ENCODE data around the gene PLK5.
"Not testable (repeated sequence)": the region's sequence is repeated elsewhere in the genome, so short reads cannot be mapped to it uniquely, and the experiment has no call there.

Gene PLK5

DNA sequence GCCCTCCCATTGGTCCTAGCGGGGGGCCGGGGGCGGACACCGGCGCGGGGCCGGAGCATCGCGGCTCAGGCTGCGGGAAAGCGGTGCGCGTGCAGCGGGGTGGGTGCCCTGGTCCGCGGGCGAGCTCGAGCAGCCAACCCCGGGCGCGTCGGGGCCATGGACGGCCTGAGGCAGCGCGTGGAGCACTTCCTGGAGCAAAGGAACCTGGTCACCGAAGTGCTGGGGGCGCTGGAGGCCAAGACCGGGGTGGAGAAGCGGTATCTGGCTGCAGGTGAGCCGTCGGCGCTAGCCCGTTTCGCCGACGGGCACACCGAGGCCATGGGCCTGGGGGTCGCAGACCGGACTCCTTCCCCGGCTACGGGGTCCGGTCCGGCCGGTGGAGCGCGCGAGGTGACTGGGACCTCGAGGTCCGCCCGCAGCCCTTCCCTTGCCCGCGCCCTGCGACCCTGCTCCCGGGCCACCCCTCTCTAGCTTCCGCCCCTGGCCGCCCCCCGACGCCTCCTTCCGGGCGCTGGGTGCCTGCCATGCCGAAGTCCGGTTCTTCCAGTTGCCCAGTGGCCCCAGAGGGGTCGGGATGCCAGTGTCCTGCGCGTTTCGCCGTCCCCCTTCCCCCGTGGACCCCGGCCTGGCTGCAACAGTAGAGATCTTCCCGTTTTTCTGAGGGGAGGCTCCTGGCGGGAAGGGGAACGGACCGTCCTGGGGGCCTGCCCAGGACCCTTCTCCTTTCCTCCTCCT is 32.6 kb upstream of the PLK5 start, which contains the start of gene REEP6:
Gene REEP6, plus strand, starts transcription at position 68 of the 735 bp plus-strand sequence. Its CDS starts 89 bp downstream, at position 157.
- DNase-seq = peak; percentile 94

DNA sequence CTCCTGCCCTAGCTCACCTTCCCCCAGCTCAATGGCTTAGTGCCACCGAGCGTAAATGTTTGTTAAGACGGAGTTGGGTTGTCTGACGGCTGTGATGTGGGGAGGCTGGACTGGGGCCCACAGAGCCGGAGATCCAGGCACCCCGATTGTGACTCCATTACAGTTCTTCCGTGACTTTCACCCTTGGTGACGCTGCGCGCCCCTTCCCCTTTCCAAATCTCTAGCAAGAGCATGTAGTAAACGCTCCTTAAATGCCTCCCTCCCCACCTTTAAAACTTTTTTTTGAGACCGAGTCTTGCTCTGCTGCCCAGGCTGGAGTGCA is 32.1 kb upstream of the PLK5 start:
- DNase-seq = no peak

DNA sequence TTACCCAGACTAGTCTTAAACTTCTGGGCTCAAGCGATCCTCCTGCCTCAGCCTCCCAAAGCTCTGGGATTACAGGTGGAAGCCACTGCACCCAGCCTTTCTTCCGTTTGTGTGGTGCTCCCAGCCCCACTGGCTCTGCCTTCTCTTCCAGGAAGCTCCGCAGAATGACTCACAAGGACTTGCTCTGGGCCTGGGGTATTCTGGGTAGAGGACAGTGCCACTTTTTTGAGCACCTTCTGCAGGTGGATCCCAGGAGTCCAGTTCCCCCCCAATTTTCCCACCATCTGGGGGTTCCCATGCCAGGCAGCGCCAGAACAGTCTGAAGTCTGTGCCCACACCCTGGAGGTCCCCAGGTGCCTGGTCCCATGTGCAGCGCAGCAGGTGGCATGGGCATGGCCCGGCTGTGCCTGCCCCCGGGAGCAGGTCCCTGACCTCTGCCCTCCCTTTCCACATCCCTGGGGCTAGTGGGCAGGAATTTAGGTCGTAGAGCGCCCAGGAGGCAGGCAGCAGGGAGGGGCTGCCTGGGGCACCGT is 31.3 kb upstream of the PLK5 start:
- DNase-seq = no peak

DNA sequence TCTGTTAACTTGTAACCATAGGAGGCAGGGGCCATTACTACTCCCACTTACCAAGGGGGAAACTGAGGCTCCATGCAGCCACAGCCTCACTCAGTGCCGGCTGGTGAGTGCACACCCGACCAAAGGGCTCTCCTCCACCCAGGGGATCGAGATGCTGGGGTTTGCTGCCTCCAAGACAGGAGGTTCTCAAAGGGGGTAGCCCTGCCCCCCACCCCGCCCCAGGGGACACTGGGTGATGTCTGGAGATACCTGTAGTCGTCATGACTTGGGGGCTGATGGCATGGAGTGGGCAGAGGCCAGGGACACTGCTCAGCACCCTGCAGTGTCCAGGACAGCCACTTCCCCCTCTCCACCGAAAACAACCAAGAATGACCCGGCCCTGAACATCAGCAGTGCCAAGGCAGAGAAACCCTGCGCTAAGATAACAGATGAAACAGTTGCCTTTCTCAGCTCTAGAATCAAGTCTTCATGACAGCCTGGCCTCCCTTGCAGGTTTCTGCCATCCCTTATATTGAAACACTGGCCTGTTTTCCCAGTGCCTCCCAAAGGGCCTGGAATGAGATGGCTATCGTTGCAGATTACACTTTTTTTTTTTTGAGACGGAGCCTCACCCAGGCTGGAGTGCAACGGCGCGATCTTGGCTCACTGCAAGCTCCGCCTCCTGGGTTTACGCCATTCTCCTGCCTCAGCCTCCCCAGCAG is 29.6 kb upstream of the PLK5 start:
- no peak for DNase-seq

DNA sequence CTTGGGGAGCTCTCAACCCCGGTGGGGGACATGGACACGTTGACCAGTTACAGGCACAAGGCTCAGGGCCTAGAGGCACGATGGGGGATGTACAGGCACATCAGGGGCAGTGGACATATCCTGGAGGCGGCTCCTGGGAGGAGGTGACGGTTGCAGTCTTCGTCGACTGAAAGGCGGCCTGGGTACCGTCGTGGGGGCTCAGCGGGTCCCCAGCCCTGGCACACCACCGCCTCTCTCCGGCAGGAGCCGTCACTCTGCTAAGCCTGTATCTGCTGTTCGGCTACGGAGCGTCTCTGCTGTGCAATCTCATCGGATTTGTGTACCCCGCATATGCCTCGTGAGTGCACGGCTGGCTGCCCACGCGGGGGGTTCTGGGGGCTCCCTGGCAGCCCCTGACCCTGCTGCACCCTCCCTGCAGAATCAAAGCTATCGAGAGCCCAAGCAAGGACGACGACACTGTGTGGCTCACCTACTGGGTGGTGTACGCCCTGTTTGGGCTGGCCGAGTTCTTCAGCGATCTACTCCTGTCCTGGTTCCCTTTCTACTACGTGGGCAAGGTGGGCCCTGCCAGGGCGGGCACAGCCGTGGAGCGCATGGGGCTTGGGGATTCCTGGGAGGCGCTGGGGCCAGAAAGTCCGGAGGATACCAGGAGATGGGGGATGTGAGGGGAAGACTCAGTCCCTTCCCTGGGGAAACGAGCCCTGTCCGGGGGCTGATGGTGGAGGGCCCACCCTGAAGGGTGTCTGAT is 28.7 kb upstream of the PLK5 start:
- DNase-seq = no peak

DNA sequence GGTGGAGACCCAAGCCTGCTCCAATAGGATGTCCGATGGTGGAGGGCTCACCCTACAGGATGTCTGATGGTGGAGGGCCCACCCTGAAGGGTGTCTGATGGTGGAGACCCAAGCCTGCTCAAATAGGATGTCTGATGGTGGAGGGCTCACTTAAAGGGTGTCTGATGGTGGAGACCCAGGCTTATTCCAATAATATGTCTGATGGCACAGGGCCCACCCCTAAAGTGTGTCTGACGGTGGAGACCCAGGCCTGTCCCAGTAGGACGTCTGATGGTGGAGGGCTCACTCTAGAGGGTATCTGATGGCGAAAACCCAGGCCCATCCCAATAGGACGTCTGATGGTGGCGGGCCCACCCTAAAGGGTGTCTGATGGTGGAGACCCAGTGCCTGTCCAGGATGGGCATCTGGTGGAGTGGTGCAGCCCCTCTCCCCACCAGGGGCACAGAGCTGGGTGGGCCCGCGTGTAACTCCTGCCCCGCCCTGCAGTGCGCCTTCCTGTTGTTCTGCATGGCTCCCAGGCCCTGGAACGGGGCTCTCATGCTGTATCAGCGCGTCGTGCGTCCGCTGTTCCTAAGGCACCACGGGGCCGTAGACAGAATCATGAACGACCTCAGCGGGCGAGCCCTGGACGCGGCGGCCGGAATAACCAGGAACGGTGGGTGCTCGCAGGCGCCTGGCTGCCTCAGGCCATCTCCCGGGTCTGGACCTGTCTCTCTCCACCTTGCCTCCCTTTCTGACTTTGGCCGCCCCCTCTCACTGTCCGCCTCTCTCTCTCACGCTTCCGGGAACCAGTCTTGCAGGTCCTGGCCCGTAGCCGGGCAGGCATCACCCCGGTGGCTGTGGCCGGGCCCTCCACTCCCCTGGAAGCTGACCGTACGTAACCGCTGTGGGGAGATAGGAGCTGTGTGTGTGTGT is 27.8 kb upstream of the PLK5 start:
- no peak for DNase-seq

DNA sequence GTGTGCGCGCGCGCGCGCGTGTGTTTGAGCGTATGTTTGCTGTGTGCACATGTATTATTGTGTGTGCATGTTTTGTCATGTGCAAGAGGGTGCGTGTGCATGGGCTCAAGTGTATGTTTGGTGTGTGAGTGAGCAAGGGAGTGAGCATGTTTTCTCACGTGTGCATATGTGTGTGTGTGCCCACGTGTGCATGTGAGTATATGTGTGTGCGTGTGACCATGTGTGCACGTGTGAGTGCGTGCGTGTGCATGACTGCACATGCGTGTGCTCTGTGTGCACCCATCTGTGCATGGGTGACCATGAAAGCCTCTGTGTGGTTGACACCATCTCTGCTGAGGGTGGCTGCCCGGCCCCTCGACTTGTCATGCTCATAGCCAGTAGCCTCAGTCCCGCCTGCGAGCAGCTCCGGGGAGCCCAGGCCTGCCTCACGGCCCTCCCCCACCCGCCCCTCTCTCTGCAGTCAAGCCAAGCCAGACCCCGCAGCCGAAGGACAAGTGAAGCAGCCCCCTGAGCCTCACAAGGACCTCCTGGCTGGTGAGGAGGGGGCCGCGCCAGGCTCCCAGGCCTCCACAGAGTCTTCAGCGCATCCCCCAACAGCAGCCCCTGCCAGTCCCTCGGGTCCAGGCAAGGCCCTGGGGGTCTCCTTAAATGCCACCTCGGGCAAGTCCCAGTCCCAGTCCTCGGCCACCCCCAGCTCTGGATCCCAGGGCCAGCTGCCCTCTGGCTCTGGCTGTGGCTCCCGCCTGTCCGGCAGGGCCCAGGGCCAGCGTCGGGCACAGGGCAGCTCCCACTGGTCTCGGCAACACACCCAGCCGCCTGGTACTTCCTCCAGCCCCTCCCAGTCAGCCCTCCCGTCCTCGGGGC is 26.9 kb upstream of the PLK5 start:
- no peak for DNase-seq

DNA sequence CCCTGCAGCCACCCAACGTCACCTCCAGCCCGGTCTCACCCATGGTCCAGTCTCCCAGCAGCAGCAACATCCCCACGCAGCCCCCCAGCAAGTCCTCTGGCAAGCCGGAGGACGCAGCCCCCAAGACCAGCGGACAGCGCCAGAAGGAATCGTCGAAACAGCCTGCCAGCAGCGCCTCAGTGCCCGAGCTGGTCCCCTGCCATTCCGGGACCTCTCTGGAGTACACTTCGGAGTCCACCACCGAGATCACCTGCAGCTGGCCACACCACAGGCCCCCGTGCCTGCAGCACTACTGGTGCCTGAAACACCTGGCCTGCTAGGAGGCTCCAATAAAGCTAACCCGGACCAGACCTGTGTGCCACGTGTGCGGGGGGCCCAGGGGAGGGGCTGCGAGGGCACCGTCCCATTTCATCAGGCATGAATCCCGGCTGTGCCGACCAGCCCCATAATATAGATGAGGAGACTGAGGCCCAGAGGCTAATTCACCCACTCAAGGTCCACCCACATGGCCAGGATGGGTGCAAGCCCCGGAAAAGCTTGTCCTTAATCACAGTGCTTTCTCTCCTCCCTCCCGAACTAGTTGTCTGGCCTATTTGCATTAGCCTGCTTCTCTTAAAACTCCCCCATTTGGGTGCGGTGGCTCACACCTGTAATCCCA is 26.2 kb upstream of the PLK5 start:
- no peak for DNase-seq

DNA sequence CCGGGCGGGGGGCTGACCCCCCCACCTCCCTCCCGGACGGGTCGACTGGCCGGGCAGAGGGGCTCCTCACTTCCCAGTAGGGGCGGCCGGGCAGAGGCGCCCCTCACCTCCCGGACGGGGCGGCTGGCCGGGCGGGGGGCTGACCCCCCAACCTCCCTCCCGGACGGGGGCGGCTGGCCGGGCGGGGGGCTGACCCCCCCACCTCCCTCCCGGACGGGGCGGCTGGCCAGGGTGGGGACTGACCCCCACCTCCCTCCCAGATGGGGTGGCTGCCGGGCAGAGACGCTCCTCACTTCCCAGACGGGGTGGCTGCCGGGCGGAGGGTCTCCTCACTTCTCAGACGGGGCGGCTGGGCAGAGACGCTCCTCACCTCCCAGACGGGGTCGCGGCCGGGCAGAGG is 24.6 kb upstream of the PLK5 start:
- DNase-seq = not testable (repeated sequence)

DNA sequence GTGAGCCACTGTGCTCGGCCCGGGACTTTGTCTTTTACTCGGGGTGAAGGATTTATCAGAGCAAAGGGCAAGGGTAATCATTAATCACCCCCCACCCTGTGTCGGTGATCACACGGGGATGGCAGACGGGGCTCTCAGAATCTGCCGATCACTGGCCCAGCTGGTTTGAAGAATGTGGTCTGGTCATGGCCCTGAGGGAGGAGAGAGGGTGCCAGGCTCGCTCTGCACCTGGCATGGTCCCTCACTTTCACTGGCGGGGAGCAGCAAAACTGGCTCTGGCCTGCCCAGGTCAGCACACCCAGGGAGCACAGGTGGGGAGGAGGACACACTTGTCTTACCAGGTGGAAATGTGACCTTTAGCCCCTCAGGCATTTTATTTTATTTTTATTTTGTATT is 22.7 kb upstream of the PLK5 start:
- DNase-seq = no peak

DNA sequence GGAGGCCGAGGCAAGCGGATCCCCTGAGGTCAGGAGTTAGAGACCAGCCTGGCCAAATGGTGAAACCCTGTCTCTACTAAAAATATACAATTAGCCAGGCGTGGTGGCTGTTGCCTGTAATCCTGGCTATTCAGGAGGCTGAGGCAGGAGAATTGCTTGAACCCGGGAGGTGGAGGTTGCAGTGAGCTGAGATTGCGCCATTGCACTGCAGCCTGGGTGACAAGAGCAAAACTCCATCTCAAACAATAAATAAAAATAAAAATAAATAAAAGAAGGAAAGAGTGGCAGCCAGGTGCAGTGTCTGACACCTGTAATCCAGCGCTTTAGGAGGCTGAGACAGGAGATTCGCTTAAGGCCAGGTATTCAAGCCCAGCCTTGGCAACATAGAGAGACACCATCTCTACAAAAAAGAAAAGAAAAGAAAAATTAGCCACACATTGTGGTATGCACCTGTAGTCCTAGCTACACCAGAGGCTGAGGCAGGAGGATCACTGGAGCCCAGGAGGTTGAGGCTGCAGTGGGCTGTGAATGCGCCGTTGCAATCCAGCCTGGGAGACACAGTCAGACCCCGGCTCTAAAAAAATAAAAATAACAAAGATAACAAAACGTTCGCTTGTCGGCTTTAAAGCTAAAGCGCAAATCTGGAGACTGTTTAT is 21.3 kb upstream of the PLK5 start:
- DNase-seq = no peak

DNA sequence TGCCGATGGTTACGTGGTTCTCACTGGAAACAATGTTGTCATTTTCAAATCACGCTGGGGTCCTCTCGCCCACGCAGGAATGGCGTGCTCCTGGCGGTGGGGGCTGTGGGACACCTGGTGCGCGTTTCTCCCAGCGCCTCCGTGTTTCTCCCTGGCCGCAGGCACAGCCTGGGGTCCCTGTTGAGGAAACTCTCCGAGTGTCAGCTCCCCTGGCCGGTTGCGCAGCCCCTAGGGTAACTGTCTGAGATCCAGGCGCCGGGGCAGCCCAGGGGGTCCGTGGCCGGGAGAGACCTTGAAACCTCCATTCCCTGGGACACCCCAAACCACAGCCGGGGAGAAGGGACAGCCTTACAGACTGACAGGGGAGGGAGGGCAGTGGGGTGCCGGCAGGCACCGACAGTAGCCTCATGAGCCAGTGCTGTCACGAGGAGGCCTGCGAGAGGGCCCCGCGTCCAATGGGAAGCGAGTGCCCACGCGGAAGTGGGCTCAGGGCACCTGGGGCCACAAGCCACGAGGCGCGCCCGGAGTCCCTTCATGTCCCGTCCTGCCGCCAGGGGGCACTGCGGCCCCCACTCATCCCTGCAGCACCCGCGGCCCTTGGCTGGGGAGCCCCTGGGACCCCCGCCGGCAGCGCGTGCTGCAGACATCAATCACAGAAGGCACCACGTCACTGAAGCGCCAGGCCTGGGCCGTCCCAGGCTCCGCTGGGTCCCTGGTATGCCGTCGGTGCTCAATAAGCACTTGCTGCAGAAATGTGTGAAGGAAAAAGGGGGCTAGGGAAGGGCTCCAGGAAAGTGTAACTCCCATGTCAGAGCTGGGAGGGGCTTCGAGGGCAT is 20.6 kb upstream of the PLK5 start:
- peak; percentile 59 for DNase-seq

DNA sequence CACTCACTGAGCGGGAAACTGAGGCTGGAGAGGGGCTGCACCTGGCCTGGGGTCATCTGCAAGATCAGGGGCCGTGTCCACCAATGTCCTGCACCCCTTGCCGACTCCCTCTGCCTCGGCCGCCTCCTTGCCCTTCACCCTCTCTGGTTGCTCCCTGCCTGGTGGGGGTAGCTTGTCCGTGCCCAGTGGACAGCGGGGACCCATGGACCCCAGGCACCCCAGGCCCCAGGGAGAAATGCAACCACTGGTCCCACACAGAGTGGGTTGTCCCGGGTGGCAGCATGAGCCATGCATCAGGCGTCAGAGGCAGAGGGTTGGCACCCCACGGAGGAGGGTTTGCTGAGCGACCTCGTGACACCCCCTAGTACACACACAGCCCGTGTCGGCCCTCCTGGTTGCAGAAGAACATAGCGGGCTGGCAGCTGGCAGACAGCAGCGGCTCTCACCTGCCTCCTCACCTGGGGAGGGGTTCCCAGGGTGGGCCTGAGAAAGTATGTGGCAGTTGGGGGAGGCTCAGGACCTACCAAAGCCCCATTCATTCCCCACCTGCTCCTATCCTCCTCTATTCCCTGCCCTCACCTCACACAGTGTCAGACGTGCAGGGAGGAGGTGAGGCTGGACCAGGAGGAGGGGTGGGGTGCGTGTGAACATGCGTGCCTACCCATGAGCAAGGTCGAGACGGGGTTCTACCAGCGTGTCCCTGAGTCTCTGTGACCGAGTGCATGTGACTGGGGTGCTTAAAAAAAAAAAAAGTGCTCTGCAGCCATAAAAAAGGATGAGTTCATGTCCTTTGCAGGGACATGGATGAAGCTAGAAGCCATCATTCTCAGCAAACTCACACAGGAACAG is 19.7 kb upstream of the PLK5 start:
- DNase-seq = no peak

DNA sequence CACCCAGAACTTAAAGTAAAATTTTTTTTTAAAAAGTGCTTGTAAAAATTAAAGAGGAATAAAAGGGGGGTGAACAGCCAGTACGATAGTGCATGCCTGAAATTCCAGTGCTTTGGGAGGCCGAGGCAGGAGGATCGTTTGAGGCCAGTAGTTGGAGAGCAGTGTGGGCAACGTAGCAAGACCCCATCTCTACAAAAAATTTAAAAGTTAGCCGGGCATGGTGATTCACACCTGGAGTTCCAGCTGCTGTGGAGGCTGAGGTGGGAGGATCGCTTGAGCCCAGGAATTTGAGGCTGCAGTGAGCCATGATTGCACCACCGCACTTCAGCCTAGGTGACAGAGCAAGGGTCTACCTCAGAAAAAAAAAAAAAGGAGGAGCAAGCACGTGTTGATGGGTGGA is 18.9 kb upstream of the PLK5 start:
- no peak for DNase-seq

DNA sequence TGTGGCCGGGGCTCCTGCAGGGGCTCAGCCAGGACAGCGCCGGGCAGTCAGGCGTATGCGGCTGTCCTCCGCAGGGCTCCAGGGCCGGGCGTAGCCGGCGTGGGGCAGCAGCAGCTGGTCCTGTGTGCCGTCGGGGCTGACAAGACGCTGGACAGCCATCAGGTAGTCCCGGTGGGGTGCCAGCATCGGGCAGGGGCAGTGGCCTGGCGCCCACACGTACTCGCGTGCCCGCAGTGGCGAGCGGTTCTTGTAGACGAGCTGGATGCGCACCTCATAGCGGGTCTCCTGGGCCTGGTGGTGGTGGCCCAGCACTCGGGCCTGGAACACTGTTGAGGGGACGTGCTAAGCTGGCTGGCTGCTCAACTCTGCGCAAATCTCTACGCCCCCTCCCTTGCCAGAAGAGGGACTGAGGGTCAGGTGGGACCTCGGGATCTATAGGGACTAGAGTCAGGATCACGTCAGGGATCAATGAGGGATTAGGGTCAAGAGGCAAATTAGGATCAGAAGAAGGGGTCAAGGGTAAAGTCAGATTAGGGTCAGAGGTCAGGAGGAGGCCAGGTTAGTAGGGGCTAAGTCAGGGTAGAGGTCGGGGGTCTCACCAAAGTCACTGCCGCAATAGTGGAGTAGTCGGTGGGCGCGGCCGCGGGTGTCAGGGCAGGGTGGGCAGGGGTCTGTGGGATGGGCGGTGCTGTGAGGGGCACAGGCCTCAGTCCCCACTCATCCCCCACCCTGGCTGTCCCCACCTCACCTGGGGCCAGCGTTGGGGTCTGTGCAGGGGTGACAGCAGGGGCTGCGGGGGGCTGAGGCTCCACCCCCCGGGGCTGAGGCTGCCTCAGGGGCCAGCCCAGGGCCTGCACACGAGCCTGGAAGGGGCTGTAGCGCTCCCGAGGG is 17.6 kb upstream of the PLK5 start:
- DNase-seq = no peak

DNA sequence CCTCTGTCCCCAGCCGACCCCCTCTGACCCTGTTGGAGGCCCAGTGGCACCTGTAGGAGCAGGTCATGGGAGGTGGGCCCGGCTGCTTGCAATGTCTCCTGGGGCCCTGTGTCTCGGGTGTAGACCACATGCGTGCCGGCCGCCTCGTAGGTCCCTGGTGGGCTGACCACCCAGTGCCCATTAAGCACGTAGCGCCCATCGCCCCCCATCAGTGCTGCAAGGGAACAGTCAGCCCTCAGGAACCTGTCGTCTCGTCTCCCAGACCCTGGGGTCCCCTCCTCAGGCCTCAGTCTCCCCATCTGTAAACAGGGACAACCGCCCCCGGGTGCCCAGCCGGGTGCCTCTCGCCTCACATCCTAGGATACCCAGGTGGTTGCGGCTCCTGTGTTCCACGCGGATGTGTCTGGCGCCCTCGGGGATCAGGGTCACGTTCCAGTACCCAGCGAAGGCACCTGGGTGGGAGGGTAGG is 16.7 kb upstream of the PLK5 start:
- no peak for DNase-seq
